GM19468 (cell line): ENCODE results near the gene TMEM253.

Source experiments
- ATAC-seq: cut with Tn5 transposase; IDR thresholded peaks from one replicate; pipeline ENCODE4 v1.9.1; 2021; ENCODE audit warnings: mild to moderate bottlenecking, moderate library complexity, moderate number of reproducible peaks; ENCODE audit not compliant: unreplicated experiment; ENCODE audit errors: extremely low read depth

TMEM253 gene

GRCh38 chr14:21102521-21103410 lies 1.9 kb downstream of the TMEM253 start:
- ATAC-seq, result no peak

DNA sequence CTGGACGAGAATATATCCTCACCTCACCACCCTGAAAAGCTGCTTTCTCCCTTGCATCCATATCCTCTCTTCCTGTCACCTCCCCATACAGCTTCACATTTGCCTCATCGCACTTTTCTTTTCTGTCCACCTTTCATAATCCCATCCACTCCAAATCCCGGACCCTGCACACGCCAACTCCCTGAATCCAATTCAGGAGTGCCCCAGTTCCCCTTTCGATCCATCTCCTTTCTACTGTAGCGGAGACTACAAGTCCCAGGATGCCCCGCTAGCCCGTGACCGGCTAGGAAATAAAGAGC lies 2.5 kb downstream of the TMEM253 start:
- ATAC-seq, result no peak

DNA sequence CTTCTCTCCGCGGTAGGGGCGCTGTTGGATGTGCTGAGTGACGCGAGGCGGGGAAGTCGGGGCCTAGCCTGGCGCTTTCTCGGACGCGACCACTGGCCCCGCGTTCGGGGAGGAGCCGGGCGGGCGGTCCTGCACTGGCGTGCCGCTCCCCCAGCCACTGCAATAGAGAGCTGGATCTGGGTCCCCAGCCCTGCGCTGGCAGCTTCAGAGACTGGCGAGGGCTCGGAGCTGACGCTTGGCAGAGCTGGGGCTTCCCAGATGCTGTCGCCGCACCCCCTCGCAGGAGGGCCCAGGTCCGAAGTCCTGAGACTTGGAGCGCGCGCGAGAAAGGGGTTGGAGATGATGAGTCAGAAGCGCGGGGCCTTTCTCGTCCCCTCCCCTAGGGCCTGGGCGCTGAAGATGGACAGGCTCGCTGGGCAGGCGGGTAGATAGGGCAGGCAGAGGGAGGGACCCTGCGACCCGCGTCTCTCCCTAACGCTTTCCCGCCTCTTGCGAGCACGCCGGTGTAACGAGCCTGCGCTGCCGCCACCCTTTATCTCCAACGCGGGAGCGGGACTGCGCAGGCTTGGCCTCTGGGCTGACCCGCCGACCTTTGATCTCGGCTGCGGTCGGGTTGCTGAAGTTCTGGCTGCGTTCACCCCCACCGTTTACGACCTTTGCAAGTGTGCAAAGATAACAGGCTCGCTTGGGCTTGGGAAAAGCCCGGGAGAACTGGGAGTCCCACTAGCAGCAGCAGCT lies 3.0 kb downstream of the TMEM253 start:
- peak; percentile 81 for ATAC-seq

- ATAC-seq, result no peak
Measured at GRCh38 chr14:21104448-21105060, 3.7 kb downstream of the TMEM253 start.

DNA sequence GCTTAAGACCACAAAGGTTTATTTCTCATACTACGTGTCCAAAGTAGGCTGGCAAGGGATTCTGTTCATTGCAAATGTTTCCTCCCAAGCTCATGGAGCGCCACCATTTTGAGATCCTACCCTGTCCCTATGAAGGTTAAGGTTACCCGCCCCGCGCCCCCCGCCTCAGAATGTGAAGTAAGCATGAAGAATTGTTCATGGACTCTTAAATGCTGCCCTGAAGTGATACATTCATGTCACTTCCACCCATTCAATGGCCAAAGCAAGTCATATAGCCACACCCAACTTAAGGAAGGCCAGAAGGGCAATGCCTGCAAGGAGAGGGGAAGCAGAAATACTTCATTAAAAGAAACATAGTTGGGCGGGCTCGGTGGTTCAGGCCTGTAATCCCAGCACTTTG lies 4.2 kb downstream of the TMEM253 start:
- ATAC-seq, result no peak

DNA sequence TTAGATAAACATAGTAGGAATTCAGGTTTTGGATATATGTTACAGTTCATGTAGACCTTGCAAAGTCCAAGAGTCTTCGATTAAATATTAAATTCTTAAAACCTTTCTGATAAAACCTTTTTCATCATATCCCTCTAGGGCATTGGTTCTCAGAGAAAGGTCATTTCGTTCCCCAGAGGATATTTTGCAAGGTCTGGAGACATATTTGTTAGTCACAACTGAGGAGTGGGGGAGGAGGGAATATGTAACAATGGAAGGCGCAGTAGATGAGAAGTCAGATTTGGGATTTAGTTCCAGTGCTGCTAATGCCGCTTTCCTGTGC lies 5.3 kb downstream of the TMEM253 start:
- ATAC-seq, result no peak

DNA sequence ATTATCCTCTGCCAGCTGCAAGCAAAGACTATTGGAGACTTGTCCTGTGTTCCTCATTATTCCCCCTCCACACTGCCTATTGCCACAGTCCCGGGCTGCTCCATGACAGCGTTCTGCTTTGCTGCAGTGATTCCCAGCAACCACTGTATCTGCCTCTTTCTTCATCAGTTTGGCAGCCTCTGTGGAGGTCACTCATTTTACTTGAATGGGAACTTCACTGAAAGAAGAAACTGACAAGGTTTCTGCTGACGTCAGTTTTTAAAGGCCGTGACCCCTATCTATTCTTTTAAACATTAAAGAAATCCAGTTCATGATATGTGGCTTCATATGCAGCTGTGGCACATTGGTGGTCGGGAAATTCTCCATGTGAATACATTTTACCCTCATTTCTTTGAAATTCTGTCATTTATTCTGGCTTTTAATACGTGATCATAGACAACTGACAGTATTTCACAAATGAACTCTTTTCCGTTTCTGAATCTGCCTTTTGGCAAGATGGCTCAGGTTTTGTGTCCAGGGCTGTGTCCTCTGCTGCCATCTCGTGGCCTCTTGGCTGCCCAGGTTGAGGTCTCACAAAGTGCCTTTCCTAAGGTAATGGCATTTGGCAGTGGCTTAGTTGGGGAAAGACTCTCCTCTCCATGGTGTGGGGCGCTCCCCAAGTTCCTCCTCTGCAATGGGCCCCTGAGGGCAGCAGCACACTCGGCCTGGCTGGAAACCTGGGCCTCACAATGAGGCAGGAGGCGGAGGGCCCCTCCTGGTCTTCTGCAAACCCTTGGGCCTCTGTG lies 5.8 kb downstream of the TMEM253 start:
- ATAC-seq, result no peak

DNA sequence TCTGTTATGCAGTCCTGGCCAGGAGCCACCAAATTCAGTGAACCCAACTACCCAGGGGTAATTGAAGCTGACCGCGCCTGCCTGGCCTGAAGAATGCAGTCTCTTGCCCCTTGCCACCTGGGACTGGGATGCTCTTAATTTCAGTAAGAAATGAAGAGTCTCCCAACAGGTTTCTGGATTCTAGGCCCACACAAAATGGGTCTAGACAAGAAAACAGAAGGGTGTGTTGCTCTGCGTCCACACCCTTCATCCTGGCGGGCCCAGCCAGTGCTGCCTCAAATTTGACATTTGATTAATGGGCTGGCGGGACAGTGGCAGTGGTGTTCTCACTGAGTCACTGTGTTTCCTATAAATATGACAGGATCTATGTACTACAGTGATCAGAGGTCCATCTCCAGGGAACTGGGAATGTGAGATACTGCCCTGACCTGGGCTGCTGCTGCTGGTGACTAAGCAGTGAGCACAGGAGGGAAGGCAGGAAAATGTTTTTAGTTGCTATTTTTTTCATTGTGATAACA lies 6.5 kb downstream of the TMEM253 start:
- no peak for ATAC-seq

DNA sequence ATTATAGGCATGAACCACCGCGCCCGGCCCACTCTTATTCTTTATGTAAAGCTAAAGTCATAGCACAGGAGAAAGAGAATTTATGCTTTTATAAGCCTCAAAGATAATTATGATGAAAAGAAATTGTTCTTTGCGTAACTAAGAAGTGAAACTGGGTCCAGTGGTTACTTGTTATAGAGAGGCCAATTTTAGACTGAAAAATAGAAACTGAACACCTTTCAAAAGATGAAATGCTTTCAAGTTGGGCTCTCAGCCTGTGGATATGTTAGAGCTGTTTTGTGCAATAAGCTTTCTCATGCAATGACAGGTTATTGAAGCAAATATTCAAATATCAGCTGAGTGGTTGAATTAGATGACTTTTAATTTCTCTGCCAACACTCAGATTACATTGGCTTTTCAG lies 7.9 kb downstream of the TMEM253 start:
- no peak for ATAC-seq

DNA sequence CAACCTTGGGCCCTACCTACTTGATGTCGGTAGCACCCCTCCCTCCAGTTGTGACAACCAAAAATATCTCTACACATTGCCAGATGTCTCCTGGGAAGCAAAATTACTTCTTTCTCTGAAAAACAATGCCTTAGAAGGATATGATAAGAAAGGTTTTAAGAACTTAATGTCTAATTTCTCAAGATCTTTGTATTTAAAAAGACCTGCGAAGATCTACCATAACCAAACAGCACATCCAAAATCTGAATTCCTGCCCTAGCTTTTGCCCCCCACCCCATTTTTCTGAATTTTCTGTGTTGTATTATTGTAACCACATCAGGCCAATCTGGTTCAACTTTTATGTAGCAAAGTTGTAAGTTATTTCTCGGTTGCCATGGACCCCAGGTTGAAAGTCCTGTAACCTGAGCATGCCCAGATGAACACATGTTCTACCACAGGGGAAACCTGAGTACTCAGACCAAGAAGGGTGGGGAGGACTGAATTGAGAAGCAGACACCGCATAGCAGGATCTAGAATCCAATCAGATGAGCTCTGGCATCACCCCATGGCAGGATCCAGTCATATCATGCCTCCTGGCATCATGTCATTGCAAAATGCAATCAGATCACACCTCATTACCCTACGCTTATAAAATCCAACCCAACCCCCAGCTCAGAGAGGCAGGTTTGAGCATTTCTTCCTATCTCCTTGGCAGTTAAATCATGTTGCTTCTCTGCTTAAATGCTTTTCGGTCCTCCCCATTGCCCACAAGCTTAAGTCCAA lies 8.7 kb downstream of the TMEM253 start:
- no peak for ATAC-seq

- ATAC-seq, result no peak
Measured at GRCh38 chr14:21112255-21112654, 11.4 kb downstream of the TMEM253 start.

GRCh38 chr14:21113369-21113768 lies 12.5 kb downstream of the TMEM253 start:
- ATAC-seq, result no peak

- no peak for ATAC-seq
Measured at GRCh38 chr14:21118933-21119332, 18.1 kb downstream of the TMEM253 start.

GRCh38 chr14:21120686-21121085 lies 19.8 kb downstream of the TMEM253 start:
- ATAC-seq, result no peak

DNA sequence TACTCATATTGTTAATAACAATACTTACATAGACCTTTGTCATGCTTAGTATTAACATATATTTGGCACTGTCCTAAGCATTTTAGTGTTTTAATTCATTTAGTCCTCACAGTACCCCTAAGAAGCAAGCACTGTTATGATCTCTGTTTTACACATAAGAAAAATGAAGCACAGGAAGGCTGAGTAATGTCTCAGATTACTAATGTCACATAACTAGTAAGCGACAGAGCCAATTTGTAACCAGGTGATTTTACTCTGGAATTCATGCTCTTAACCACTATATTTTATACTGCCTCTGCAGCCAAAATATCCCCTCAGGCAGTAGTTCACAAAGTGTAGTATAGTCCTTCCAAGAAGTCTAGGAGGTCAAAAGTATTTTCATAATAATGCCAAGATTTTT lies 20.3 kb downstream of the TMEM253 start:
- ATAC-seq, result no peak

- ATAC-seq, result no peak
Measured at GRCh38 chr14:21123429-21123828, 22.6 kb downstream of the TMEM253 start.

DNA sequence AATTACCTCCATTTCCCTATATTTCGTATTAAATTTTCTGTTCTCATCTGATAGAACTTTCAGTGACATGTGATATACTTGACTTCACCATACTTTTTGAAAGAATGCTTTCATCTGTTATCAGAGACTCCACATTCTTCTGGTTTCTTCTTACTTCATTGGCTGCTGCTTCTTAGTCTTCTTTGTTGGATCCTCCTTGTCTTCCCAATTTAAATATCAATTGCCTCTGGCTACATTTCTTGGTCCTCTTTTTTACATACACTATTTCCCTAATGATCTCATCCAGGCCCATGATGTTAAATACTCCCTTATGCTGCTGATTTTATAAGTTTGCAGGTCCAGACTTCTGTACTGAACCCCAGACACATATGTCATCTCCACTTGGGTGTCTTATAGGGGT lies 33.0 kb downstream of the TMEM253 start:
- ATAC-seq, result no peak

GRCh38 chr14:21136024-21136423 lies 35.2 kb downstream of the TMEM253 start:
- no peak for ATAC-seq

DNA sequence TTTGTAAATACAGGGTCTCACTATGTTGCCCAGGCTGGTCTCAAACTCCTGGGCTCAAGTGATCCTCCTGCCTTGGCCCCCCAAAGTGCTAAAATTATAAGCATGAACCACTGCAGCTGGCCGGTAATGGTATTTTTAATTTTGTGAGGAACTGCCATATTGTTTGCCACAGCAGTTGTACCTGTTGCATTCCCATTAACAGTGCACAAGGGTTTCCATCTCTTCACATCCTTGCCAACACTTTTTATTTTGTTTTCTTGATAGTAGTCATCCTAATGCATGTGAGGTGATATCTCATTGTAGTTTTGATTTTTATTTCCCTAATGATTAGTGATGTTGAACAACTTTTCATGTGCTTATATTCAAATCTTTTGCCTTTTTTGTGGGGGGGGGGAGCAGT lies 41.5 kb downstream of the TMEM253 start:
- ATAC-seq, result no peak

GRCh38 chr14:21145437-21145836 lies 44.6 kb downstream of the TMEM253 start:
- no peak for ATAC-seq
